GM13977 (cell line): ENCODE results near the gene ARID3C.

Source experiments
- DNase-seq: peaks from one replicate; pipeline ENCODE4 v3.0.0; 2012; ENCODE audit warnings: low spot score
- CTCF ChIP-seq: IDR thresholded peaks from 2 replicates; pipeline ENCODE4 v1.5.1; 2012; ENCODE audit warnings: mild to moderate bottlenecking, control low read depth; ENCODE audit not compliant: insufficient read depth; ENCODE audit errors: extremely low read depth, missing control alignments
- in situ Hi-C: fragments of 300-500 bp; cut with MboI; formaldehyde crosslinking; loops from one replicate; pipeline ENCODE4 v1.12.0; 2022; ENCODE audit warnings: low sequenced_read_pairs, low pct_unique_long_range_greater_than_20kb, mixed read lengths, inconsistent platforms; ENCODE audit not compliant: unreplicated experiment

Gene ARID3C

GRCh38 chr9:34578241-34579103 is 50.4 kb downstream of the ARID3C start:
- DNase-seq, result no peak
- TF ChIP-seq CTCF, result no peak
- in situ Hi-C loops, result loop anchor here (25.0 kb wide), 1 partner anchor 141 kb away; no protein-coding TSS in a partner anchor

GRCh38 chr9:34577400-34578240 is 51.2 kb downstream of the ARID3C start:
- TF ChIP-seq CTCF, result no peak
- no peak for DNase-seq
- in situ Hi-C loops, result loop anchor here (25.0 kb wide), 1 partner anchor 140 kb away; no protein-coding TSS in a partner anchor

GRCh38 chr9:34576597-34577399 is 52.1 kb downstream of the ARID3C start:
- in situ Hi-C loops, result loop anchor here (25.0 kb wide), 1 partner anchor 139 kb away; no protein-coding TSS in a partner anchor
- no peak for DNase-seq
- TF ChIP-seq CTCF, result no peak

DNA sequence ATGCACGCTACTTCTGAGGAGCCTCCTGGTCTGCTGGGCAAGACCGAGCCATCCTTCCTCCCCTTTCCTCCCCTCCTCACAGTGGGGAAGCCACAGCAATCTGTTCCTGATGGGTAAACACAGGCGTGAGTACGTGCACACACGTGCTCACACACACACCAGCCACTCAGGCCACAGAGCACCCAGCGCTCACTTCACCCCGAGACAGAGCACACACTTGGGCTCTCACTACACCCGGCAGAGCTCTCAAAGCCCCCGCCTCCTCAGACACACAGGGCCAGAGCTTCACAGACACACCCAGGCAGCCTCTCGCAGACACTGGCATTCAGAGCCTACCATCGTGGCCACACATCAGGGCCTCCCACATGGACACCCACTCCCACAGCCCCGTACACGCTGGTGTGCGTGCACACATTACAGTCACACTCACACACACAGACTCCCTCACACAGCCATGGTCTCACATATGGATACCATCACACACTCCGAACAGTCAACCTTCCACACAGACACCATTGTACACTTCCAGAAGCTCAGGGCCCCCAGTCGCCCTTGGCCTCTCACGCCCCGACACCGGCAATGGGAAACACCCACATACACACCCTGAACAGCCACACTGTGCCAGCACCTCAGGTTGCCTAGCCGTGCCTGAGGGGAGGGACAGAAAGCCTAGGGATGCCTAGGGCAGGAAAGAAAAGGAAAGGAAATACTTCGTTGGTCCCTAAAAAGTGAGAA is 52.8 kb downstream of the ARID3C start:
- DNase-seq, result no peak
- TF ChIP-seq CTCF, result no peak
- in situ Hi-C loops, result loop anchor here (25.0 kb wide), 1 partner anchor 139 kb away; no protein-coding TSS in a partner anchor

GRCh38 chr9:34575241-34575640 is 53.6 kb downstream of the ARID3C start:
- in situ Hi-C loops, result loop anchor here (25.0 kb wide), 1 partner anchor 138 kb away; no protein-coding TSS in a partner anchor
- no peak for TF ChIP-seq CTCF

GRCh38 chr9:34574571-34574970 is 54.3 kb downstream of the ARID3C start:
- in situ Hi-C loops, result no loop called here

More at GRCh38 chr9:34575241-34575640, 53.6 kb downstream of the ARID3C start:
- DNase-seq, result no peak

More at GRCh38 chr9:34574571-34574970, 54.3 kb downstream of the ARID3C start:
- DNase-seq, result no peak
- no peak for TF ChIP-seq CTCF
